Iris pigment epithelial cell (primary cell): ENCODE measurements around the gene ATAD5.
A peak's percentile ranks its signal among the peaks of the same experiment; 100 is the strongest.
"Not testable (repeated sequence)": the region's sequence is repeated elsewhere in the genome, so short reads cannot be mapped to it uniquely, and the experiment has no call there.

Experiments
- DNase-seq: peaks from one replicate; pipeline ENCODE4 v3.0.0-alpha.2; 2011; ENCODE audit warnings: low read depth

ATAD5 gene

GRCh38 chr17:30824002-30824355, 7.8 kb upstream of the ATAD5 start:
- no peak for DNase-seq

GRCh38 chr17:30824356-30825145, 7.2 kb upstream of the ATAD5 start, which contains the start of gene CRLF3:
CRLF3 (minus strand) TSS chr17:30824692; CDS start chr17:30824651, 41 bp downstream.
- peak; percentile 92 for DNase-seq

GRCh38 chr17:30827082-30827481, 4.7 kb upstream of the ATAD5 start:
- DNase-seq = no peak

GRCh38 chr17:30829022-30829421, 2.7 kb upstream of the ATAD5 start:
- DNase-seq = no peak

- peak; percentile 19 for DNase-seq
Observed at GRCh38 chr17:30831257-30831656, 509 bp upstream of the ATAD5 start.

- DNase-seq = peak; percentile 5
Observed at GRCh38 chr17:30832438-30833124, 815 bp downstream of the ATAD5 start.

- DNase-seq = no peak
Observed at GRCh38 chr17:30838202-30838807, 6.5 kb downstream of the ATAD5 start.

GRCh38 chr17:30840771-30841170, 9.0 kb downstream of the ATAD5 start:
- no peak for DNase-seq

GRCh38 chr17:30848021-30848420, 16.3 kb downstream of the ATAD5 start:
- DNase-seq = no peak

- no peak for DNase-seq
Observed at GRCh38 chr17:30854146-30854545, 22.4 kb downstream of the ATAD5 start.

GRCh38 chr17:30858556-30859250, 26.9 kb downstream of the ATAD5 start:
- DNase-seq = peak; percentile 70

- no peak for DNase-seq
Observed at GRCh38 chr17:30864636-30865035, 32.9 kb downstream of the ATAD5 start.

GRCh38 chr17:30869005-30869404, 37.2 kb downstream of the ATAD5 start:
- no peak for DNase-seq

GRCh38 chr17:30886187-30886586, 54.4 kb downstream of the ATAD5 start:
- DNase-seq = no peak

- no peak for DNase-seq
Observed at GRCh38 chr17:30894236-30894635, 62.5 kb downstream of the ATAD5 start.

- DNase-seq = no peak
Observed at GRCh38 chr17:30897311-30897710, 65.5 kb downstream of the ATAD5 start.

GRCh38 chr17:30905742-30906100, 74.0 kb downstream of the ATAD5 start:
- DNase-seq = no peak

- DNase-seq = peak; percentile 94
Observed at GRCh38 chr17:30906101-30906911, 74.5 kb downstream of the ATAD5 start, which contains the start of gene TEFM. TEFM (minus strand) TSS chr17:30906238; CDS start chr17:30906198, 40 bp downstream.

GRCh38 chr17:30908717-30909420, 77.1 kb downstream of the ATAD5 start:
- no peak for DNase-seq

GRCh38 chr17:30910151-30910550, 78.4 kb downstream of the ATAD5 start:
- not testable (repeated sequence) for DNase-seq

- DNase-seq = no peak
Observed at GRCh38 chr17:30913955-30914354, 82.2 kb downstream of the ATAD5 start.
